PC-3 (cell line): ENCODE measurements around the gene CYP2C9.

ENCODE experiments used
- EZH2 ChIP-seq: fragments of 300-600 bp; sonication (generic); IDR thresholded peaks from one replicate; pipeline ENCODE4 v1.6.1; 2017; ENCODE audit warnings: antibody characterized with exemption, mild to moderate bottlenecking, low read length; ENCODE audit not compliant: unreplicated experiment
- EZH2phosphoT487 ChIP-seq: fragments of 300-600 bp; sonication (generic); IDR thresholded peaks from 2 replicates; pipeline ENCODE4 v1.6.1; 2018; ENCODE audit warnings: mild to moderate bottlenecking, antibody characterized with exemption, low read length, borderline replicate concordance
- TF ChIP-seq, protein P1 (sequence below): fragments of 300-600 bp; sonication (generic); conservative IDR thresholded peaks from 2 replicates; pipeline ENCODE4 v1.5.1; 2017; ENCODE audit warnings: antibody characterized with exemption, low read depth, mild to moderate bottlenecking, low read length

DNA sequence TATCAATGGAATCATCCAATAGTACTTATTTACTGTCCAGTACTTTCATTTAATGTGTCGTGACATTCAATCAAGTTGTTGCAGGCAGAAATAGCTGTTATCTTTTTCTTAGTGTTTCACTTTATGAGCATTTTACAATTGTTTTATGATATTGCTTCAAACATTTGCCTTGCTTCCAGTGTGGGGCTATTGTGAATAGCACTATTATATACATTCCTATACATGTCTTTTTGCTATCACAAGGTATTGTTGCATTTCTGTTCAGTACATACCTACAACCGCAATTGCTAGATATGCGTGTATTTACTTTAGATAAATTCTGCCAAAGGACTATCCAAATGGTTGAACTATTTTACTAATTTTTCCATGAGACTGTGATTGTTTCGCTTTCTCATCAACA is 95.9 kb downstream of the CYP2C9 start:
- TF ChIP-seq, protein P1, sequence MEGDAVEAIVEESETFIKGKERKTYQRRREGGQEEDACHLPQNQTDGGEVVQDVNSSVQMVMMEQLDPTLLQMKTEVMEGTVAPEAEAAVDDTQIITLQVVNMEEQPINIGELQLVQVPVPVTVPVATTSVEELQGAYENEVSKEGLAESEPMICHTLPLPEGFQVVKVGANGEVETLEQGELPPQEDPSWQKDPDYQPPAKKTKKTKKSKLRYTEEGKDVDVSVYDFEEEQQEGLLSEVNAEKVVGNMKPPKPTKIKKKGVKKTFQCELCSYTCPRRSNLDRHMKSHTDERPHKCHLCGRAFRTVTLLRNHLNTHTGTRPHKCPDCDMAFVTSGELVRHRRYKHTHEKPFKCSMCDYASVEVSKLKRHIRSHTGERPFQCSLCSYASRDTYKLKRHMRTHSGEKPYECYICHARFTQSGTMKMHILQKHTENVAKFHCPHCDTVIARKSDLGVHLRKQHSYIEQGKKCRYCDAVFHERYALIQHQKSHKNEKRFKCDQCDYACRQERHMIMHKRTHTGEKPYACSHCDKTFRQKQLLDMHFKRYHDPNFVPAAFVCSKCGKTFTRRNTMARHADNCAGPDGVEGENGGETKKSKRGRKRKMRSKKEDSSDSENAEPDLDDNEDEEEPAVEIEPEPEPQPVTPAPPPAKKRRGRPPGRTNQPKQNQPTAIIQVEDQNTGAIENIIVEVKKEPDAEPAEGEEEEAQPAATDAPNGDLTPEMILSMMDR = no peak
- no peak for TF ChIP-seq EZH2phosphoT487
- TF ChIP-seq EZH2 = no peak
